Epithelial cell of prostate (primary cell): ENCODE data around the gene SBNO2.
"Not testable (repeated sequence)": the region's sequence is repeated elsewhere in the genome, so short reads cannot be mapped to it uniquely, and the experiment has no call there.

ENCODE experiments used
- DNase-seq: peaks from one replicate; pipeline ENCODE4 v3.0.0-alpha.2; 2011; ENCODE audit warnings: low read depth, low spot score
- H3K27ac ChIP-seq: fragments of 450-650 bp; 2 replicates; pipeline ENCODE4 v1.5.1; 2017; ENCODE audit warnings: mild to moderate bottlenecking

The SBNO2 gene

GRCh38 chr19:1141944-1142343, 32.1 kb downstream of the SBNO2 start:
- DNase-seq: no peak
- no peak overlapping the region for H3K27ac ChIP-seq

- no peak for DNase-seq
- H3K27ac ChIP-seq: no peak overlapping the region
These were observed 33.6 kb downstream of the SBNO2 start for GRCh38 chr19:1140272-1141027.

GRCh38 chr19:1139126-1139525, 34.9 kb downstream of the SBNO2 start:
- no peak for DNase-seq
- no peak overlapping the region for H3K27ac ChIP-seq

- no peak for DNase-seq
- no peak overlapping the region for H3K27ac ChIP-seq
These were observed 35.9 kb downstream of the SBNO2 start for GRCh38 chr19:1138121-1138520.

- no peak for DNase-seq
- no peak overlapping the region for H3K27ac ChIP-seq
These were observed 37.3 kb downstream of the SBNO2 start for GRCh38 chr19:1136621-1137317.

- DNase-seq: no peak
- no peak overlapping the region for H3K27ac ChIP-seq
These were observed 37.9 kb downstream of the SBNO2 start for GRCh38 chr19:1136201-1136600.

GRCh38 chr19:1135454-1135853, 38.6 kb downstream of the SBNO2 start:
- H3K27ac ChIP-seq: no peak overlapping the region
- no peak for DNase-seq

GRCh38 chr19:1134431-1134830, 39.6 kb downstream of the SBNO2 start:
- no peak overlapping the region for H3K27ac ChIP-seq
- DNase-seq: no peak

GRCh38 chr19:1133471-1133929, 40.6 kb downstream of the SBNO2 start:
- no peak for DNase-seq
- H3K27ac ChIP-seq: peak overlapping the region; percentile 88

GRCh38 chr19:1132552-1133383, 41.3 kb downstream of the SBNO2 start:
- no peak for DNase-seq

GRCh38 chr19:1131718-1132551, 42.1 kb downstream of the SBNO2 start:
- DNase-seq: peak; percentile 58
- peak overlapping the region; percentile 88 for H3K27ac ChIP-seq

More at GRCh38 chr19:1132552-1133383, 41.3 kb downstream of the SBNO2 start:
- H3K27ac ChIP-seq: peak overlapping the region; percentile 88

GRCh38 chr19:1130771-1131717, 43.0 kb downstream of the SBNO2 start:
- peak overlapping the region; percentile 88 for H3K27ac ChIP-seq
- DNase-seq: no peak

- DNase-seq: no peak
- no peak overlapping the region for H3K27ac ChIP-seq
These were observed 44.5 kb downstream of the SBNO2 start for GRCh38 chr19:1129535-1129934.

GRCh38 chr19:1129084-1129483, 45.0 kb downstream of the SBNO2 start:
- DNase-seq: not testable (repeated sequence)

GRCh38 chr19:1128106-1128505, 46.0 kb downstream of the SBNO2 start:
- no peak overlapping the region for H3K27ac ChIP-seq
- no peak for DNase-seq

More at GRCh38 chr19:1129084-1129483, 45.0 kb downstream of the SBNO2 start:
- not testable (repeated sequence) for H3K27ac ChIP-seq

- no peak overlapping the region for H3K27ac ChIP-seq
These were observed 46.9 kb downstream of the SBNO2 start for GRCh38 chr19:1126984-1127760.

GRCh38 chr19:1125601-1126467, 48.2 kb downstream of the SBNO2 start:
- H3K27ac ChIP-seq: no peak overlapping the region
- DNase-seq: no peak

More at GRCh38 chr19:1126984-1127760, 46.9 kb downstream of the SBNO2 start:
- DNase-seq: no peak
